Breast epithelium (tissue), 3 donors: Measurements from ENCODE around the gene FERMT1.

ENCODE experiments used
- POLR2A ChIP-seq: fragments of 450-650 bp; IDR thresholded peaks from one replicate; pipeline ENCODE4 v1.6.1; 2016; ENCODE audit warnings: antibody characterized with exemption, mild to moderate bottlenecking, moderate library complexity
- POLR2AphosphoS5 ChIP-seq, 3 donors: sonication (generic); formaldehyde crosslinking; IDR thresholded peaks; one replicate each; pipeline ENCODE4 v1.6.1; 2017; ENCODE audit warnings: antibody characterized with exemption in 3 of 3
- TF ChIP-seq, protein P1 (sequence below), 3 donors: fragments of 450-650 bp; IDR thresholded peaks; one replicate each; pipeline ENCODE4 v1.5.1; 2016 to 2017; ENCODE audit warnings: antibody characterized with exemption in 3 of 3, mild to moderate bottlenecking in 3 of 3, moderate library complexity in 3 of 3

DNA sequence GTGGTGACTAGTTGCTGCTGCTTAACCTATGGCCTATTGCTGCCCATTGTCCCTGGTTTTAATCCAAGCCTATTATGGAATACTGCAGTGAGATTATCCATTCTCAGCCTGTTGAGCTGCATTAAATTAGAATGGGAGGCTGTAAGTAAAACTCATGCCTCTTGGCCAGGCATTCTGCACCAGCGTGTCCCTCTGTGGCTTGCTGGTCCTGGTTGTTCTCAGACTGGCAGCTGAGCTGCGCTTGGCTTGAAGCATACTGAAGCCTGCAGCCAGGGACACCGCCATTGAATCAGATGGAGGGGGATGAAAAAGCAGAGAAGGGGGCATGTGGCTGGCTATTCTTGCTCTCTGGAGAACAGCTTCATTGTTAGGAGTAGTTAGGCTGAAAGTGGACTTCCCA, 84.6 kb downstream of the FERMT1 start:
- TF ChIP-seq, protein P1, sequence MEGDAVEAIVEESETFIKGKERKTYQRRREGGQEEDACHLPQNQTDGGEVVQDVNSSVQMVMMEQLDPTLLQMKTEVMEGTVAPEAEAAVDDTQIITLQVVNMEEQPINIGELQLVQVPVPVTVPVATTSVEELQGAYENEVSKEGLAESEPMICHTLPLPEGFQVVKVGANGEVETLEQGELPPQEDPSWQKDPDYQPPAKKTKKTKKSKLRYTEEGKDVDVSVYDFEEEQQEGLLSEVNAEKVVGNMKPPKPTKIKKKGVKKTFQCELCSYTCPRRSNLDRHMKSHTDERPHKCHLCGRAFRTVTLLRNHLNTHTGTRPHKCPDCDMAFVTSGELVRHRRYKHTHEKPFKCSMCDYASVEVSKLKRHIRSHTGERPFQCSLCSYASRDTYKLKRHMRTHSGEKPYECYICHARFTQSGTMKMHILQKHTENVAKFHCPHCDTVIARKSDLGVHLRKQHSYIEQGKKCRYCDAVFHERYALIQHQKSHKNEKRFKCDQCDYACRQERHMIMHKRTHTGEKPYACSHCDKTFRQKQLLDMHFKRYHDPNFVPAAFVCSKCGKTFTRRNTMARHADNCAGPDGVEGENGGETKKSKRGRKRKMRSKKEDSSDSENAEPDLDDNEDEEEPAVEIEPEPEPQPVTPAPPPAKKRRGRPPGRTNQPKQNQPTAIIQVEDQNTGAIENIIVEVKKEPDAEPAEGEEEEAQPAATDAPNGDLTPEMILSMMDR (IDR thresholded peaks at IDR 0.05) = no peak
- TF ChIP-seq POLR2A = no peak
- no peak for TF ChIP-seq POLR2AphosphoS5 (IDR thresholded peaks at IDR 0.05)
